Activated T-helper 1 cell treated with anti-CD3 and anti-CD28 coated beads, Interleukin-12 subunit alpha, Interleukin-12 subunit beta, Interleukin-2, Interleukin-4 antibody, amounts not matched to agents 30 ng/mL and 10 ng/mL and 1 ng/mL, durations not matched to agents 14 hours and 24 hours and 36 hours (primary cell): ENCODE results near the gene ODAD4. TPM values are rescaled to one million over a fixed set of nuclear protein-coding genes. Genes with fewer than 3 reads are reported as not detected.

Experiments
- DNase-seq: peaks from one replicate; pipeline ENCODE4 v3.0.0; 2021; ENCODE audit warnings: low spot score
- H3K27ac Mint-ChIP-seq: one replicate; pipeline ENCODE4 v1.8.0; 2021; ENCODE audit warnings: mild to moderate bottlenecking, mixed read lengths
- H3K27me3 Mint-ChIP-seq: one replicate; pipeline ENCODE4 v1.8.0; 2022; ENCODE audit warnings: mild to moderate bottlenecking, moderate library complexity, mixed read lengths; ENCODE audit not compliant: insufficient read depth
- H3K36me3 Mint-ChIP-seq: one replicate; pipeline ENCODE4 v1.8.0; 2021; ENCODE audit warnings: low read depth, mixed read lengths
- H3K4me1 Mint-ChIP-seq: one replicate; pipeline ENCODE4 v1.8.0; 2021; ENCODE audit warnings: low read depth, mixed read lengths
- H3K4me3 Mint-ChIP-seq: one replicate; pipeline ENCODE4 v1.8.0; 2021; ENCODE audit warnings: mild to moderate bottlenecking, moderate library complexity, mixed read lengths
- H3K9me3 Mint-ChIP-seq: one replicate; pipeline ENCODE4 v1.8.0; 2021; ENCODE audit warnings: mixed read lengths
- intact Hi-C: fragments of 100-400 bp; cut with micrococcal nuclease; formaldehyde crosslinking; loops from one replicate; pipeline ENCODE4 v1.15.1; 2024
- total RNA-seq: library from RNA; stranded (reverse); gene quantifications from 2 replicates; pipeline ENCODE4 v1.2.3, GENCODE V29; 2022

The ODAD4 gene
- total RNA-seq, 1 donor from 2014 or later: 0.39 TPM

GRCh38 chr17:41937970-41938954 lies 7.8 kb downstream of the ODAD4 start:
- no peak overlapping the region for H3K4me3 Mint-ChIP-seq
- H3K27me3 Mint-ChIP-seq: no peaks in the 10 kb centered on the region
- H3K36me3 Mint-ChIP-seq: no peaks in the 10 kb centered on the region
- no peaks in the 10 kb centered on the region for H3K9me3 Mint-ChIP-seq
- no peak for DNase-seq
- no peaks in the 10 kb centered on the region for H3K4me1 Mint-ChIP-seq
- no peak overlapping the region for H3K27ac Mint-ChIP-seq
- intact Hi-C loops: no loop called here

GRCh38 chr17:41939044-41939692 lies 8.8 kb downstream of the ODAD4 start:
- Mint-ChIP-seq H3K36me3 (no peaks in the 10 kb centered on the region), H3K27me3 (no peaks in the 10 kb centered on the region), H3K4me3 (no peak overlapping the region), H3K27ac (no peak overlapping the region), H3K4me1 (no peaks in the 10 kb centered on the region), H3K9me3 (no peaks in the 10 kb centered on the region)
- intact Hi-C loops: no loop called here
- no peak for DNase-seq

- Mint-ChIP-seq H3K9me3 (no peaks in the 10 kb centered on the region), H3K27ac (no peak overlapping the region), H3K36me3 (no peaks in the 10 kb centered on the region), H3K4me3 (no peak overlapping the region), H3K27me3 (no peaks in the 10 kb centered on the region), H3K4me1 (no peaks in the 10 kb centered on the region)
- DNase-seq: no peak
- intact Hi-C loops: no loop called here
Measured at GRCh38 chr17:41939693-41940090, 9.3 kb downstream of the ODAD4 start.

- Mint-ChIP-seq H3K4me1 (no peaks in the 10 kb centered on the region), H3K27me3 (no peaks in the 10 kb centered on the region), H3K9me3 (no peaks in the 10 kb centered on the region), H3K27ac (no peak overlapping the region), H3K36me3 (no peaks in the 10 kb centered on the region), H3K4me3 (no peak overlapping the region)
- intact Hi-C loops: no loop called here
- no peak for DNase-seq
Measured at GRCh38 chr17:41941168-41941567, 10.8 kb downstream of the ODAD4 start.

- peak overlapping the region; percentile 13 for H3K27ac Mint-ChIP-seq
- H3K4me1 Mint-ChIP-seq: no peaks in the 10 kb centered on the region
- no peaks in the 10 kb centered on the region for H3K36me3 Mint-ChIP-seq
- no peaks in the 10 kb centered on the region for H3K27me3 Mint-ChIP-seq
- no peak overlapping the region for H3K4me3 Mint-ChIP-seq
- intact Hi-C loops: no loop called here
- no peak for DNase-seq
- no peaks in the 10 kb centered on the region for H3K9me3 Mint-ChIP-seq
Measured at GRCh38 chr17:41942626-41943373, 12.4 kb downstream of the ODAD4 start.

GRCh38 chr17:41943492-41943891 lies 13.1 kb downstream of the ODAD4 start:
- H3K27me3 Mint-ChIP-seq: no peaks in the 10 kb centered on the region
- H3K9me3 Mint-ChIP-seq: no peaks in the 10 kb centered on the region
- H3K4me3 Mint-ChIP-seq: no peak overlapping the region
- no peak overlapping the region for H3K27ac Mint-ChIP-seq
- no peaks in the 10 kb centered on the region for H3K36me3 Mint-ChIP-seq
- no peaks in the 10 kb centered on the region for H3K4me1 Mint-ChIP-seq
- no peak for DNase-seq
- intact Hi-C loops: no loop called here

GRCh38 chr17:41944943-41945342 lies 14.5 kb downstream of the ODAD4 start:
- no peak overlapping the region for H3K27ac Mint-ChIP-seq
- H3K36me3 Mint-ChIP-seq: no peaks in the 10 kb centered on the region
- no peak for DNase-seq
- no peak overlapping the region for H3K4me3 Mint-ChIP-seq
- intact Hi-C loops: no loop called here
- no peaks in the 10 kb centered on the region for H3K9me3 Mint-ChIP-seq
- no peaks in the 10 kb centered on the region for H3K4me1 Mint-ChIP-seq
- H3K27me3 Mint-ChIP-seq: no peaks in the 10 kb centered on the region

GRCh38 chr17:41948762-41949460 lies 18.5 kb downstream of the ODAD4 start:
- Mint-ChIP-seq H3K4me1 (no peaks in the 10 kb centered on the region), H3K36me3 (no peaks in the 10 kb centered on the region), H3K27me3 (no peaks in the 10 kb centered on the region), H3K4me3 (no peak overlapping the region), H3K9me3 (no peaks in the 10 kb centered on the region), H3K27ac (no peak overlapping the region)
- intact Hi-C loops: no loop called here
- no peak for DNase-seq

- H3K4me3 Mint-ChIP-seq: no peak overlapping the region
- H3K27me3 Mint-ChIP-seq: no peaks in the 10 kb centered on the region
- DNase-seq: no peak
- no peak overlapping the region for H3K27ac Mint-ChIP-seq
- no peaks in the 10 kb centered on the region for H3K36me3 Mint-ChIP-seq
- no peaks in the 10 kb centered on the region for H3K4me1 Mint-ChIP-seq
- no peaks in the 10 kb centered on the region for H3K9me3 Mint-ChIP-seq
- intact Hi-C loops: no loop called here
Measured at GRCh38 chr17:41956522-41956921, 26.1 kb downstream of the ODAD4 start.

- Mint-ChIP-seq H3K36me3 (no peaks in the 10 kb centered on the region), H3K4me1 (no peaks in the 10 kb centered on the region), H3K27me3 (no peaks in the 10 kb centered on the region), H3K9me3 (no peaks in the 10 kb centered on the region), H3K4me3 (no peak overlapping the region), H3K27ac (no peak overlapping the region)
- intact Hi-C loops: no loop called here
- DNase-seq: no peak
Measured at GRCh38 chr17:41957031-41957868, 26.8 kb downstream of the ODAD4 start.

- H3K27me3 Mint-ChIP-seq: no peaks in the 10 kb centered on the region
- H3K27ac Mint-ChIP-seq: no peak overlapping the region
- H3K9me3 Mint-ChIP-seq: no peaks in the 10 kb centered on the region
- intact Hi-C loops: no loop called here
- no peak overlapping the region for H3K4me3 Mint-ChIP-seq
- no peaks in the 10 kb centered on the region for H3K4me1 Mint-ChIP-seq
- DNase-seq: no peak
- no peaks in the 10 kb centered on the region for H3K36me3 Mint-ChIP-seq
Measured at GRCh38 chr17:41957869-41958439, 27.5 kb downstream of the ODAD4 start.

GRCh38 chr17:41959030-41959335 lies 28.6 kb downstream of the ODAD4 start:
- H3K9me3 Mint-ChIP-seq: no peaks in the 10 kb centered on the region
- no peak for DNase-seq
- no peak overlapping the region for H3K4me3 Mint-ChIP-seq
- no peak overlapping the region for H3K27ac Mint-ChIP-seq
- H3K36me3 Mint-ChIP-seq: no peaks in the 10 kb centered on the region
- intact Hi-C loops: no loop called here
- no peaks in the 10 kb centered on the region for H3K27me3 Mint-ChIP-seq
- H3K4me1 Mint-ChIP-seq: no peaks in the 10 kb centered on the region
